Heart left ventricle (tissue), 13 donors: ENCODE data around the gene SPNS2.

Experiments used
- POLR2A ChIP-seq, 2 donors: fragments of 450-650 bp; IDR thresholded peaks; one replicate each; pipeline ENCODE4 v1.6.1; 2017; ENCODE audit warnings: antibody characterized with exemption in 2 of 2, mild to moderate bottlenecking in 2 of 2, moderate library complexity in 2 of 2
- TF ChIP-seq, protein P1 (sequence below), 12 donors: fragments of 200-600 bp; sonication (generic) in 4 of 12; IDR thresholded peaks; one replicate each; pipeline versions ENCODE4 v1.5.0 to v1.8.0; 2018 to 2022; ENCODE audit warnings: antibody characterized with exemption in 12 of 12, mild to moderate bottlenecking in 5 of 12
- donor health status: ischemic (EF 13 %, LVEDD 7.1; RV severe dilation, severe dysfunction).
- donor health status: DM: no; HTN: yes; CAD: no.
- donor health status: DM: no; HTN: no; CAD: no.
- donor health status: ischemic (EF 25% LVEDD 6.9; RV normal size, moderate dysfunction).
- donor health status: ischemic (EF 25% LVEDD 5.7; RV mildly dilated, moderate dysfunction).
- donor health status: ischemic (EF 35%, LVEDD 5.7; RV mildly dilated, moderate dysfunction).
- donor health status: nonischemic (EF 11% LVEDD 7.7; RV severe dilation, severe dysfunction).
- donor health status: DM: yes; HTN: yes; CAD: no.
- donor health status: PGD.
- donor health status: ischemic (EF 29% LVEDD 5.4; RV normal size, mild dysfunction).
- donor health status: nonischemic (EF 23%, LVEDD 6.1; RV moderate dilation, normal function).

DNA sequence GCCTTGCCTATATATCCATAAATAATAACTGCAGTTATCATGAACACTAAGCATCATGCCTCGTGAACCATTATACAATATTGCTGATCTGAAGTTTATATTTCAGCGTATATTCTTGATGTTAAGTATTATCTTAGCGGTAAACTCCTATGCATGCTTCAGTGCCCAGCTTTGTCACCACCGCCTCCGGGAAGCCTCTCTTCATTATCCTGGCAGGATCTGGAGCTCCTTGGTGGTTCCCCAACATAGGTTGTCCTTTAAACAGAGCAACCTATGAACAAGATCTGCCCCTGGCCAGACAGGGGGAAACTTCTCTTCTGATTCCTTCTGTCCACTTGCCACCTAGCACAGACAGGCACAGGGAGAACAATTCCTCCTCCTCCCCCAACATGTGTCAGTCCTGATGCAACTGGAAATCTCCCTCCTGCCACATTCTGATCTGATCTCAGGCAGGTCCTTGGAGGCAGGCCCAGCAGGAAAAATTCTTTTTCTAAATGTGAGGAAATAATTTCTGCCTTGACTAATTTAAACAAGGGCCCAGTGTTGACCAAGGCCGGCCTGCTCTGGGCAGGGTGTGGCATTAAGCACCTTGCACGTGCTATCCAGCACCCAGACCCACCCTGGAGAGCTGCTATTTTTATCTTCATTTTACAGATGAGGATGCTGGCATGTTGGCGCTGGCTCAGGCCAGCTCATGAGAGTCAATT lies 22.4 kb downstream of the SPNS2 start:
- TF ChIP-seq, protein P1, sequence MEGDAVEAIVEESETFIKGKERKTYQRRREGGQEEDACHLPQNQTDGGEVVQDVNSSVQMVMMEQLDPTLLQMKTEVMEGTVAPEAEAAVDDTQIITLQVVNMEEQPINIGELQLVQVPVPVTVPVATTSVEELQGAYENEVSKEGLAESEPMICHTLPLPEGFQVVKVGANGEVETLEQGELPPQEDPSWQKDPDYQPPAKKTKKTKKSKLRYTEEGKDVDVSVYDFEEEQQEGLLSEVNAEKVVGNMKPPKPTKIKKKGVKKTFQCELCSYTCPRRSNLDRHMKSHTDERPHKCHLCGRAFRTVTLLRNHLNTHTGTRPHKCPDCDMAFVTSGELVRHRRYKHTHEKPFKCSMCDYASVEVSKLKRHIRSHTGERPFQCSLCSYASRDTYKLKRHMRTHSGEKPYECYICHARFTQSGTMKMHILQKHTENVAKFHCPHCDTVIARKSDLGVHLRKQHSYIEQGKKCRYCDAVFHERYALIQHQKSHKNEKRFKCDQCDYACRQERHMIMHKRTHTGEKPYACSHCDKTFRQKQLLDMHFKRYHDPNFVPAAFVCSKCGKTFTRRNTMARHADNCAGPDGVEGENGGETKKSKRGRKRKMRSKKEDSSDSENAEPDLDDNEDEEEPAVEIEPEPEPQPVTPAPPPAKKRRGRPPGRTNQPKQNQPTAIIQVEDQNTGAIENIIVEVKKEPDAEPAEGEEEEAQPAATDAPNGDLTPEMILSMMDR (IDR thresholded peaks at IDR 0.05) = no peak
- no peak for TF ChIP-seq POLR2A (IDR thresholded peaks at IDR 0.05)
